GM12872 (cell line): ENCODE results near the gene MSL1.

ENCODE experiments used
- CTCF ChIP-seq: IDR thresholded peaks from 3 replicates; pipeline ENCODE4 v1.5.1; 2011; ENCODE audit warnings: low read depth, mild to moderate bottlenecking, low read length, moderate library complexity; ENCODE audit not compliant: insufficient read depth

Gene MSL1

GRCh38 chr17:40103071-40103661, 18.6 kb upstream of the MSL1 start:
- TF ChIP-seq CTCF = no peak

DNA sequence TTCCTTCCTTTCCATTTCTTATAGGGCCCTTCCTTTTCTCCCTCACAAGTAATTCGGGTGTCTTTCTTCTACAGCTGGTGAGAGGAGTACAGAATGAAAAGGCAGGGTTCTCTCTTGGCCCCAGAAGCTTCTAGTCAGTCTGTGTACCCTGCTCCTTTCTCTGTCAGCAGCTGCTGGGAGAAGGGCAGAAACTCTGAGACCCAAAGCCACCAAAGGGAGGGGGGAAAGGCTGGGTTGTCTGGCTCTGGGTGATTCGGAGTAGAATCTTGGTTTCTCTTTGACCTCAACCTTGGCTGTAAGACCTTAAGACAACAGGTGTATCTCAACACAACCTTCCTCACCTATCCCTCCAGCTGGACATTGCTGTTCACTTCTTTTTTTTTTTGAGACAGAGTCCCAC, 18.1 kb upstream of the MSL1 start:
- no peak for TF ChIP-seq CTCF

DNA sequence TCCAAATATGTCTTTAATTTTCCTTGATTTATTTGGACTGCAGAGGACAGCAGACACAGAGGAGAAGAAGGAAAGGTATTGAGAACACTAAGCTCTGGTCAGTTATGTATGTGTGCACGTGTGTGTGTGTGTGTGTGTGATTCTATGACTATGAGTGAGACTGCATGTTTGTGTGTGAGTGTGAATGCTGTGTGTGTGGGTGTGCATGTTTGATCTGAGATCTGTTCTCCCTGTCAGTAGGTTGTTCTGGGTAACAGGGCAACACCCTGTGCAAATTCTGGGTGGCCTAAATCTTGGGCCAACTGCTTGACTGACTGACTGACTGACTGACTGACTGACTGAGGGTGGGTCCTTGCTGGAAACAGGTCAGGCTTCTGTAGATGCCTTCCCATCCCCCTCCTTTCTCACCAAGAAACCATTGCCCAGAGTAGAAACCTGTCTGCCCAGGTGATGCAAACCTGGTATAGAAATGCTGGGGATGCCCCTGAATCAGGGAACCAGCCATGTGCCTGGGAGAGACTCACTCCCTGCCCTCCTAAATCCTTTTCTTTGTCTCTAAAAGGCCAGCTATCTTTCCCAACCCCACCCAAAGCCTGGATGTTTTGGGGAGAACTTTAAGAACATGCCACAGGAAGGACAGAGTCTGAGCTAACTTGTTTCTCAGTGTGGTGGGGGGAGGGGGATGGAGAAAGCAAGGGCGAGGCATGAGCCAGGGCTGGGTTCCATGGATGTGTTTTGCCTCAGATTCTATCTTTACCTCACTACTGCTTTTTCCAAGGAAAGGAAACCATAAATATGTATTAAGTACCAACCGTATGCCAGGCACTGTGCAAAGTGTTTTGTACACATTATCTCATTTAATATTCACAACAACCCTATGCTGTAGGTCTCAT, 16.9 kb upstream of the MSL1 start:
- no peak for TF ChIP-seq CTCF

DNA sequence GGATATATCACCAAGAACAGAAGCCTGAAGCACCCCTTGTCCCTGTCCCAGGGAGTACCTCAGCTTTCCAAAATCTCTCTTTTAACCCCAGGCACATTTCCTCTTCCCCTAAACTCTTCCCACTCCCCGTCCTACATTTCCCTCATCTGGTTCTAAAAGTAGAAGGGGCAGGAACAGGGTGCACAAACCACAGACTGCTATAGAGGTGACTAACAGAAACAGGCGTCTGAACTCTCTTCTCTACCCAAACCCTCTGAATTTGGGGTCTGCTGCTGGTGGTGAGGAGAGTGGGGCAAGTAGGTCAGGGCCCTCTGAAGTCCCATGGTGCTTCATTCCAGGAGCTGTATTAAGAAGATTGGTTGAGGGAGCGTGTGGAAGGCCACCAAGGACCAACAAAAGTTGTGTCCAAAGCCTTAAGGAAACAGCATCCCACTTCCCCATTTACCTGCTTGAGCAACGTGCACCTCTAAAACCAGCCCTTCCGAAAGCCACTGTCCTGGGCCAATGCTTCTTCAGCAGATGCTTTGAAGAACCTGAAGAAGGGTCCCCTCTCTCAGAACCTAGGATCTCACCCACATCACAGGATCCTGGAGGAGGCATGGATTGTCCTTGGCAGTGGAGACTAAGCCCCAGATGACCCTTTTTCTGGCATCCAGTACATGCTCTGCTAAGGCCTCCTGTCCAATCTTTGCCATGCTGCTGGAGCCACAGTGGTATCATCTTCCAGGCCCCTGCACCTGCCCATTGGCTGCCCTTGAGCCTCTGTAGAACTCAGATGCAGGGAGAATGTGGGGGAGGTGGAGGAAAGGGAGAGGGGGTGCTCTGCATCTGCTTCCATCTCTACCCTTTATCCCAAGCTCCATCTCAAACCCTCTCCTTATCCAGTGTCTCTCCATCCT, 15.7 kb upstream of the MSL1 start:
- TF ChIP-seq CTCF = no peak

DNA sequence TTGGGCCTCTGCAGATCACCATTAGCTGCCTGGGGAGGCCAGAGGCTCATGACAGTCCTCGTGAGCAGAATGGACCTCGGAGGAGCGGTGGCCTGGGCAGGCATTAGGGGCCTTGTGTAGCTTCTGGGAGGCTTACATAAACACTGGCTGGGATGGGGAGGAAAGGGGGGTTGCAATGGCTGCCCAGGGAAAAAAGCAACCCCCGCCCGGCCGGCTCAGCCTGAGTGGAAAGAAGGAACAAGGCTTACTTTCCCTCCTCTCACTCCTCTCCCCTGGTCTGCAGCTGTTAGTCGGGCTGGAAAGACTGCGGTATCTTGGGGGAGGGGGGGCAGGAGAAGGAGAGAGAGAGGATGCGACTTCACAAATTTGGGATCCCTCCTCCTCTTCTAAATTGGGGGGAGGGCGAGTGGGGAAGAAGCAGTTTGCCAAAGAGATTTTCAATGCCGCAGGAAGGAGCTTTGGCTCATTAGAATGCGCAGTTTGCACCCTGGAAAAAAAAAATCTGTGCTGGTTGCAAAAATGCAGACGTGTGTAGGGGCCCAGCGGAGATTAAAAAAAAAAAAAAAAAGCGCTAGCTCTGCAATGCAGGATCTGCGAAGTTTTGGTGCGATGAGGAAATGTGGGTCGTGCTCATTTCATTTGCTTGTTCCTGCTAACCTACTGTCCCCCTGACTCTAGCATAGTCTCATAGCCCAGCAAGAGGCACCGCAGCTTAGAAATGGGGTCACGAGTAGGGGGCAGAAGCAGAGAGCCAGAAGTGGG, 14.8 kb upstream of the MSL1 start:
- TF ChIP-seq CTCF = no peak

- no peak for TF ChIP-seq CTCF
Measured at GRCh38 chr17:40107522-40108174, 14.1 kb upstream of the MSL1 start.
